ENCODE data around the gene STRN4.

GRCh38 chr19:46782355-46783019 is 36.2 kb upstream of the STRN4 start:
- TF ChIP-seq POLR2AphosphoS5 (IDR thresholded peaks at IDR 0.05) (no peak), CTCF (IDR thresholded peaks at IDR 0.05) (no peak), POLR2A (IDR thresholded peaks at IDR 0.05) (no peak)
